Smooth muscle cell of trachea (primary cell): ENCODE data around the gene NEUROD4. TPM values are rescaled to one million over a fixed set of nuclear protein-coding genes. Genes with fewer than 3 reads are reported as not detected.

Experiments used
- total RNA-seq: library from RNA; depleted of rRNA; stranded (reverse); fragments of >200 nt; gene quantifications from 2 replicates; pipeline ENCODE4 v1.2.1, GENCODE V29; 2014

The NEUROD4 gene
- not detected in 2 replicates for total RNA-seq

GRCh38 chr12:55019784-55020183, at the start of gene NEUROD4:
Gene NEUROD4, plus strand, starts transcription at chr12:55019974. Its CDS starts 6,466 bp downstream, at chr12:55026440.

GRCh38 chr12:54984658-54985376, 35.0 kb upstream of the NEUROD4 start, which contains the start of gene TESPA1:
Gene TESPA1, minus strand, starts transcription at chr12:54984762. Its CDS starts 10,200 bp downstream, at chr12:54974562.

Other genes with a start within 250 kb of the NEUROD4 start
- gene MUCL1, start 165.5 kb upstream of the NEUROD4 start, total RNA-seq: not detected in 2 replicates
- not detected in 2 replicates for gene TESPA1, start 35.2 kb upstream of the NEUROD4 start, total RNA-seq
- not detected in 2 replicates for gene OR9K2, start 106.4 kb downstream of the NEUROD4 start, total RNA-seq
- gene OR10A7, start 201.1 kb downstream of the NEUROD4 start, total RNA-seq: not detected in 2 replicates
- gene OR6C74, start 224.6 kb downstream of the NEUROD4 start, total RNA-seq: not detected in 2 replicates